HepG2 (cell line): Measurements from ENCODE around the gene HIPK2. TPM values are rescaled to one million over a fixed set of nuclear protein-coding genes. Genes with fewer than 3 reads are reported as not detected.

ENCODE experiments used
- BCL6 ChIP-seq: IDR thresholded peaks from 2 replicates; pipeline ENCODE4 v1.6.1; 2016; ENCODE audit warnings: missing genetic modification reagents, missing compliant biosample characterization
- CCAR2 ChIP-seq: fragments of 200-400 bp; formaldehyde crosslinking; optimal IDR thresholded peaks from 2 replicates; pipeline ENCODE3; 2018; ENCODE audit warnings: low read depth, mild to moderate bottlenecking, low read length, moderate library complexity
- DNMT1 ChIP-seq: sonication (generic); formaldehyde crosslinking; IDR thresholded peaks from 2 replicates; pipeline ENCODE4 v1.5.1; 2020; ENCODE audit warnings: mild to moderate bottlenecking, missing genetic modification reagents
- GPN1 ChIP-seq: sonication (generic); formaldehyde crosslinking; IDR thresholded peaks from 2 replicates; pipeline ENCODE4 v1.5.1; 2020; ENCODE audit warnings: missing genetic modification reagents, borderline replicate concordance
- MAFF ChIP-seq: IDR thresholded peaks from 2 replicates; pipeline ENCODE4 v1.6.1; 2011; ENCODE audit warnings: low read depth, low read length, improper control_type of control experiment
- MYPOP ChIP-seq: sonication (generic); formaldehyde crosslinking; IDR thresholded peaks from 2 replicates; pipeline ENCODE4 v1.8.1; 2023; ENCODE audit warnings: mild to moderate bottlenecking, moderate library complexity, missing genetic modification reagents
- NR1H2 ChIP-seq: sonication (generic); formaldehyde crosslinking; IDR thresholded peaks from 2 replicates; pipeline ENCODE4 v1.8.1; 2022; ENCODE audit warnings: low read depth, missing genetic modification reagents, borderline replicate concordance
- NR2F6 ChIP-seq, 2 experiments: IDR thresholded peaks; 2 replicates each; pipeline ENCODE4 v1.6.1; 2016; ENCODE audit warnings: antibody characterized with exemption in 1 of 2, mild to moderate bottlenecking in 1 of 2
- POGK ChIP-seq: sonication (generic); formaldehyde crosslinking; conservative IDR thresholded peaks from 2 replicates; pipeline ENCODE4 v1.8.0; 2022; ENCODE audit warnings: mild to moderate bottlenecking, moderate library complexity, missing genetic modification reagents
- RXRB ChIP-seq: IDR thresholded peaks from 2 replicates; pipeline ENCODE4 v1.6.1; 2016; ENCODE audit warnings: borderline replicate concordance, missing genetic modification reagents, missing compliant biosample characterization
- SAP130 ChIP-seq: IDR thresholded peaks from 2 replicates; pipeline ENCODE4 v1.6.1; 2016; ENCODE audit warnings: low read depth
- SMC3 ChIP-seq: IDR thresholded peaks from 2 replicates; pipeline ENCODE4 v1.6.1; 2011; ENCODE audit warnings: low read length, improper control_type of control experiment
- SOX6 ChIP-seq, 2 experiments: fragments of 450-650 bp in 1 of 2; sonication (generic) in 1 of 2; formaldehyde crosslinking in 1 of 2; IDR thresholded peaks; 2 replicates each; pipeline versions ENCODE4 v1.4.0 to v1.6.1; 2017 to 2020; ENCODE audit warnings: antibody characterized with exemption in 1 of 2, mild to moderate bottlenecking in 1 of 2, missing genetic modification reagents in 1 of 2
- ZNF333 ChIP-seq: sonication (generic); formaldehyde crosslinking; IDR thresholded peaks from 2 replicates; pipeline ENCODE4 v1.4.0; 2020; ENCODE audit warnings: mild to moderate bottlenecking, missing genetic modification reagents, borderline replicate concordance
- ZNF335 ChIP-seq: sonication (generic); formaldehyde crosslinking; IDR thresholded peaks from 2 replicates; pipeline ENCODE4 v1.4.0; 2020; ENCODE audit warnings: missing genetic modification reagents
- ZNF337 ChIP-seq: sonication (generic); formaldehyde crosslinking; IDR thresholded peaks from 2 replicates; pipeline ENCODE4 v1.5.1; 2020; ENCODE audit warnings: missing genetic modification reagents, low read depth, mild to moderate bottlenecking, borderline replicate concordance
- ZNF432 ChIP-seq: sonication (generic); formaldehyde crosslinking; IDR thresholded peaks from 2 replicates; pipeline ENCODE4 v1.5.0; 2020; ENCODE audit warnings: missing genetic modification reagents, mild to moderate bottlenecking, borderline replicate concordance
- ZNF451 ChIP-seq: sonication (generic); formaldehyde crosslinking; IDR thresholded peaks from 2 replicates; pipeline ENCODE4 v1.5.0; 2020; ENCODE audit warnings: mild to moderate bottlenecking, missing genetic modification reagents
- ZNF543 ChIP-seq: sonication (generic); formaldehyde crosslinking; IDR thresholded peaks from 2 replicates; pipeline ENCODE4 v1.4.0; 2020; ENCODE audit warnings: mild to moderate bottlenecking, missing genetic modification reagents
- ZNF687 ChIP-seq: sonication (generic); formaldehyde crosslinking; IDR thresholded peaks from 2 replicates; pipeline ENCODE4 v1.5.1; 2020; ENCODE audit warnings: mild to moderate bottlenecking, missing genetic modification reagents, moderate library complexity
- polyA plus RNA-seq, 8 experiments: library from polyadenylated mRNA; depleted of rRNA in 3 of 8; stranded (reverse) in 7 of 8; unstranded in 1 of 8; fragments of >200 nt; fragmentation: Illumina TruSeq in 4 of 8; extraction: Trizol in 4 of 8; gene quantifications; 2 replicates each; pipeline versions ENCODE4 v1.2.1 to v1.2.3, GENCODE V29; 2011 to 2016; ENCODE audit warnings: low read depth in 4 of 8, missing spikeins in 1 of 8, mixed read lengths in 1 of 8; ENCODE audit not compliant: insufficient read depth in 1 of 8
- total RNA-seq, 5 experiments: library from RNA; depleted of rRNA; stranded (reverse); fragments of >200 nt; fragmentation: Illumina TruSeq; extraction: Trizol; gene quantifications; 2 replicates each; pipeline ENCODE4 v1.2.3, GENCODE V29; 2016; ENCODE audit warnings: low read depth in 1 of 5

Gene HIPK2
- total and polyA plus RNA-seq, 2 of the 13 experiments (the other 11 are each of a cell fraction or from before 2014, with no cell fraction given), result 14.4 to 20.2 TPM

DNA sequence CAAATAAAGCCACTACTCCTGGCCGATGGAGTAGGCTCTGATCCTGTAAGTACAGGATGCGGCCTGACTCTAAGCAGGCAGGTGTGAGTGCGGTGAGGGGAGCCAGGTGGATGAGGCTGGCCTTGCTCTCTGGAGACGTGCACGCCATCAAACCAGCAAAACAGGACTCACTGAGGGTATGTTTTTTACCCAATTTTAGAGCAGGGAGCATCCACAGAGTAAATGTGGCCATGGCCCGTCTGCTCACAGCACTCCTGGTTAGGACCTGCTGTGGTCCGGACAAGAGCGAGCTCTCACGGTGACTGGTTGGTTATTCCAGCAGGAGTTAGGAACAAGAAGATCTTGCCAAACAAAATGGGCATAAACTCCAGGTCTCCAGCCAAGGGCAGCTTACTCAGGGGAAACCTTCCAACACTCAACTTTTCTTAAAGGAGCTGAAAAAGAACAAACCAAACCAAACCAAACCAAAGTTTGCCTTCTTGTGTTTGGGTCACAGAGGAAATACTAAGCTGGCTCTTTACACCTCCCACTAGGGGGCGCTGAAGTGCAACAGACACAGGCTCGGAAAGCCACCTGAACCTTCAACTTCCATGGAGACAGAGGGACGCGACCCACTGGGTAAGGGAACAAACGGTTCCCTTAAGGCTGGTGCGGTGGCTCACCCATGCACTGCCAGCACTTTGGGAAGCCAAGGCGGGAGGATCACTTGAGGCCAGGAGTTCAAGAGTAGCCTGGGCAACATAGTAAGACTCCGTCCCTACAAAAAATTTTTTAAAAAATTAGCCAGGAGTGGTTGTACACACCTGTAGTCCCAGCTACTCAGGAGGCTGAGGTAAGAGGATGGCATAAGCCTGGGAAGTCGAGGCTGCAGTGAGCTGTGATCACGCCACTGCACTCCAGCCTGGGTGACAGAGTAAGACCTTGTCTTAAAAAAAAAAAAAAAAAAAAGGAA lies 131.9 kb downstream of the HIPK2 start (continued):
- TF ChIP-seq MAFF (no peak), DNMT1 (0 out of 2 replicates have a peak, but pooled peaks have one; percentile 44), ZNF432 (CRISPR knock-in tag) (no peak), ZNF335 (CRISPR knock-in tag) (0 out of 2 replicates have a peak, but pooled peaks have one; percentile 28), SOX6 (IDR thresholded peaks at IDR 0.05) (no peak), SOX6 (CRISPR knock-in tag; IDR thresholded peaks at IDR 0.05) (peak; percentile 35; the same call in 1 of the 2 replicates), NR1H2 (CRISPR knock-in tag) (no peak), ZNF451 (CRISPR knock-in tag) (no peak), NR2F6 (IDR thresholded peaks at IDR 0.05) (no peak), NR2F6 (CRISPR knock-in tag; IDR thresholded peaks at IDR 0.05) (peak; percentile 32; the same call in 1 of the 2 replicates), ZNF333 (CRISPR knock-in tag) (no peak), BCL6 (CRISPR knock-in tag) (peak; percentile 15; the same call in 1 of the 2 replicates), MYPOP (no peak), SMC3 (peak; percentile 94), POGK (CRISPR knock-in tag) (no peak), ZNF337 (no peak), ZNF543 (CRISPR knock-in tag) (no peak), SAP130 (CRISPR knock-in tag) (peak; percentile 53), GPN1 (CRISPR knock-in tag) (no peak), ZNF687 (CRISPR knock-in tag) (peak; percentile 47), CCAR2 (no peak), RXRB (0 out of 2 replicates have a peak, but pooled peaks have one; percentile 5)
